Coronary artery (tissue), 2 donors: ENCODE measurements around the gene SLC25A12.

Experiments used
- DNase-seq: peaks from one replicate; pipeline ENCODE4 v3.0.0-alpha.2; 2017; ENCODE audit warnings: low spot score
- H3K27ac ChIP-seq, 2 donors: fragments of 200-600 bp; sonication (generic); one replicate each; pipeline ENCODE4 v1.5.1; 2016 to 2019
- H3K4me3 ChIP-seq: fragments of 200-600 bp; sonication (generic); 2 replicates; pipeline ENCODE4 v1.5.1; 2016; ENCODE audit warnings: mild to moderate bottlenecking, moderate library complexity
- TF ChIP-seq, protein P1 (sequence below): fragments of 200-600 bp; sonication (generic); IDR thresholded peaks from one replicate; pipeline ENCODE4 v1.5.1; 2019; ENCODE audit warnings: antibody characterized with exemption

Gene SLC25A12

DNA sequence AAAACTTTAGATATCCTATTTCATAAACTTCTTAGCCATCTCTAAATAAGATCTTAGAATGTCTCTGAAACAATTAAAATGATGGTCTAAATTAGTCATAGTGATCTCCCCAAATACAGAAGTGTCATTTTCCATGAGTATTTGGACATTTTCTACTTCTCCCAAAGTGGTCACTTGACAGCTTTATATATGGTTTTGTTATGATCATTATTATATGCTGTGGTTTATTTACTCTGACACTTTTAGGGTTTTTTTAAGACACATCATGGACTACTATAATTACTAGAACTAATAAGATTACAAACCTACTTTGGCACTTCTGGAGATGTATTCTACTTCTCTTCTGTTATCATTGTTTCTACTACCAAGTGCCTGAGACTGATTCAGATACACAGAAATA is 47.1 kb downstream of the SLC25A12 start:
- H3K4me3 ChIP-seq = no peak overlapping the region
- TF ChIP-seq, protein P1, sequence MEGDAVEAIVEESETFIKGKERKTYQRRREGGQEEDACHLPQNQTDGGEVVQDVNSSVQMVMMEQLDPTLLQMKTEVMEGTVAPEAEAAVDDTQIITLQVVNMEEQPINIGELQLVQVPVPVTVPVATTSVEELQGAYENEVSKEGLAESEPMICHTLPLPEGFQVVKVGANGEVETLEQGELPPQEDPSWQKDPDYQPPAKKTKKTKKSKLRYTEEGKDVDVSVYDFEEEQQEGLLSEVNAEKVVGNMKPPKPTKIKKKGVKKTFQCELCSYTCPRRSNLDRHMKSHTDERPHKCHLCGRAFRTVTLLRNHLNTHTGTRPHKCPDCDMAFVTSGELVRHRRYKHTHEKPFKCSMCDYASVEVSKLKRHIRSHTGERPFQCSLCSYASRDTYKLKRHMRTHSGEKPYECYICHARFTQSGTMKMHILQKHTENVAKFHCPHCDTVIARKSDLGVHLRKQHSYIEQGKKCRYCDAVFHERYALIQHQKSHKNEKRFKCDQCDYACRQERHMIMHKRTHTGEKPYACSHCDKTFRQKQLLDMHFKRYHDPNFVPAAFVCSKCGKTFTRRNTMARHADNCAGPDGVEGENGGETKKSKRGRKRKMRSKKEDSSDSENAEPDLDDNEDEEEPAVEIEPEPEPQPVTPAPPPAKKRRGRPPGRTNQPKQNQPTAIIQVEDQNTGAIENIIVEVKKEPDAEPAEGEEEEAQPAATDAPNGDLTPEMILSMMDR = no peak
- DNase-seq = no peak
- no peak overlapping the region for H3K27ac ChIP-seq

DNA sequence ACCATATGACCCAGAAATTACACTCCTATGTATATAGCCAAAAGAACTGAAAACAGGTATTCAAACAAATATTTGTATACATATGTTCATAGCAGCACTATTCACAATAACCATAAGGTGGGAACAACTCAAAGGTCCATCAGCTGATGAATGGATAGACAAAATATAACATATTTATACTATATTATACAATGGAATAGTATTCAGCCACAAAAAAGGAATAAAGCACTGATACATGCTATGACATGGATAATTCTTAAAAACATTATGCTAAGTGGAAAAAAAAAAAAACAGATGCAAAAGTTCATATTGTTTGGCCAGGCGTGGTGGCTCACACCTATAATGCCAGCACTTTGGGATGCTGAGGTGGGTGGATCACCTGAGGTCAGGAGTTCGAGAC is 52.0 kb downstream of the SLC25A12 start:
- Histone ChIP-seq H3K27ac (no peak overlapping the region), H3K4me3 (no peak overlapping the region)
- TF ChIP-seq, protein P1 = no peak
- no peak for DNase-seq

DNA sequence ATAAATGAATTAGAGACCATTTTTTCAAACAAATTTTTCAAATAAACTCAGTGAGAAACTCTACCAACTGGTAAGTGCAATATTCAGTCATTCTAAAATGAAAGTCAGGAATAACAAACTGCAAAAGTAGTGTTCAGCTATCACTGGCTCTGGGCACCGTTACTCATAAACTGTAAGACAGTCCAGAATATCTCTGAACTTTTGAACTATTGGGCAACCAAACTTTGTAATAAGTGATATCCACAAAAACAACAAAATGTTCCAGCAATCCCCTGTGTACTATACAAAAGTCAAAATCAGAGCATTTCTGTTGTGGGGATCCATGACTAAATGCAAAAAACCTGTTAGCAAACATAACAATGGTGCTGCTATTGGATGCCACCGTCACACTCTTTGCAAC is 56.3 kb downstream of the SLC25A12 start:
- TF ChIP-seq, protein P1 = no peak
- no peak overlapping the region for H3K4me3 ChIP-seq
- DNase-seq = no peak
- H3K27ac ChIP-seq = no peak overlapping the region

DNA sequence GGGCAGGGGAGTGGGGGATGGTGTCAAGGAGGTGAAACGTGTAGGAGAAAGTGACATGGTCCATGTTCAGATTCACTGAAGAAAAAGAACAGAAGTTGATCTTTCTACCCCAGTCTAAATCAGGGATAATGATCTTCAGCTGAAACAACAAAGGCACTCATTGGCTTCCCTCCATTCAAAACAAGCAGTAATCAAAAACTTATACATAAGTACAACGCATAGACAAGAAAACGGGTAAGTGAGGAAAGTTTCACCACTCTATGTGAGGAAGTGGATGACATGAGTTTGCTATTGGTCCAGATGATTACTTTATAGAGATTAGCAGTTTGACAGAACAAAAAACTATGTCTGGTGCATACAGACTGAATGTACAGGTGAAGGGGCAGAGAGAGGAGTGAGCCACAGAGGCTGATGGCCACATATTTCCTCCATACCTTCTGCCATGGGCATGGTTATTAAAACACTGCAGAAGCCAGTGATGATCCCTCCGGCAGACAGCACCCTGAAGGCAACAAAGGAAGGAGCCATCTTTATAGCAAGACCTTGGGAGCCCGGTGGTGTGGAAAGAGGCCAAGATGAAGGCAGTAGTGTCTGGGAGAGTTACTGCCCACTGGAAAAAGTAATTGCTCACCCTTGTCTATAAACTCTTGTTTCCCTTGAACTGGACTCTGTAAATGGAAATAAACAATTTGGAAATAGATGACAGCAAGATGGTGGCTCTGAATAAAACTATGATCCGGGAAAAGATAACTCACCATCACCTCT is 57.7 kb downstream of the SLC25A12 start:
- no peak for DNase-seq
- Histone ChIP-seq H3K27ac (no peak overlapping the region), H3K4me3 (no peak overlapping the region)
- TF ChIP-seq, protein P1 = no peak

DNA sequence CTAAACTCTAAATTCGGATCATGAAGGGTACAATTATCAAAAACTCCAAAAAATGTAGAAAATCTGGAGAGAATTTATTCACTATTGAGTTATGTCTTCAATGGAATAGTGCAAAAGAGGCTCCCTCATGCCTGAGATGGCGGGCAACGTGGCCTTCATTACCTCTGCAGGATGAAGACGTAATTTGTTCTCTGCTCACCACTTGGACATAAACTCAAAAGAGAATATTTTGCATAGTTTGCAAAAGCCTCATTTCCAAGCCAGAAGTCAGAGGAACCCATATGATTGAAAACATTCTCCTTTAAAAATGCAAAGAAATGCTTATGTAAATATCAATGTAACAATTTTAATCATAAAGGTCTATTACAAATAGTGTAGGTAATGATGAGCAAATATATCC is 58.7 kb downstream of the SLC25A12 start:
- no peak for DNase-seq
- Histone ChIP-seq H3K27ac (no peak overlapping the region), H3K4me3 (no peak overlapping the region)
- TF ChIP-seq, protein P1 = no peak

DNA sequence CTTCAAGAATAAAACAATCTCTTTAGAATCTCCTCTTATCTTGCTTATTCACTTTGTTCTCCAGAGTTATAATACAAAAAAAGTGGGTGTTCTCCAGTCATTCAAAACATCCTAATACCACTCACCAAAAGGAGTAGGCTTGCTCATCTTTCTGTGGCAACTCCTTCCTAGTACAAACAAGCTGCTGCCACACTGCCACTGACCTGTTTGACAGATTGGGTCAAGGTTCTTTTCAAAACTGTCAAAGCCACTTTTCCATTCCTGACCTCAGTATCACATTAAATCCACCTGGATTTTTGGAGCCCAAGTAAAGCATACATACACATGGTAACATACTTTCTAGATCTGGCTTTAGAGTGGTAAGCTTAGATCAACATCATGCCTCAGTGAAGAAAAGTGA is 59.8 kb downstream of the SLC25A12 start:
- Histone ChIP-seq H3K27ac (no peak overlapping the region), H3K4me3 (no peak overlapping the region)
- DNase-seq = no peak
- TF ChIP-seq, protein P1 = no peak

DNA sequence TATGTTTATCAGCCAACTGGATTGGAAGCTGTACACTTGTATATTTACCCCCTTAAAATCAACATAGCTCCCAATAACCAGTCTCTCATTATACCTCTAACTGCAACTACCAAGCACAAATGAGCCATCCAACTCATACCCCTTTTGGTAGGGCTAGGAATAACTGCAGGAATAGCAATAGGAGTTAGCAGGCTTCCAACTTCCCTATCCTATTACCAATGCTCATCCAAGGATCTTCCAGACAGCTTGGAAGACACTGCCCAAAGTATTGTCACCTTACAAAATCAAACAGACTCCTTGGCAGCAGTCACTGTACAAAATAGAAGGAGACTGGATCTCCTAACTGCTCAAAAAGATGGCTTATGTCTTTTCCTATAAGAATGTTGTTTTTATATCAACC is 61.6 kb downstream of the SLC25A12 start:
- no peak for DNase-seq
- Histone ChIP-seq H3K4me3 (no peak overlapping the region), H3K27ac (no peak overlapping the region)
- TF ChIP-seq, protein P1 = no peak
